Stomach (tissue), 9 donors: ENCODE data around the gene PTPN4. TPM values are rescaled to one million over a fixed set of nuclear protein-coding genes. Genes with fewer than 3 reads are reported as not detected.

ENCODE experiments used
- DNase-seq, 2 donors: peaks; one replicate each; pipeline versions ENCODE4 v3.0.0 to v3.0.0-alpha.2; 2013 to 2019
- H3K27ac ChIP-seq, 5 donors: fragments of 200-600 bp in 4 of 5; sonication (generic) in 4 of 5; one replicate each; pipeline ENCODE4 v1.5.1; 2013 to 2019; ENCODE audit warnings: mild to moderate bottlenecking in 1 of 5, moderate library complexity in 1 of 5
- H3K27me3 ChIP-seq, 3 donors: fragments of 200-600 bp; sonication (generic); one replicate each; pipeline ENCODE4 v1.5.1; 2017 to 2019; ENCODE audit warnings: mixed run types in 1 of 3
- H3K36me3 ChIP-seq, 4 donors: fragments of 200-600 bp; sonication (generic); 1 replicate in 3 of 4; 2 replicates in 1 of 4; pipeline ENCODE4 v1.5.1; 2016 to 2019
- H3K4me1 ChIP-seq, 4 donors: fragments of 200-600 bp; sonication (generic); one replicate each; pipeline ENCODE4 v1.5.1; 2016 to 2019
- H3K4me3 ChIP-seq, 4 donors: fragments of 200-600 bp; sonication (generic) in 3 of 4; one replicate each; pipeline ENCODE4 v1.5.1; 2016 to 2019; ENCODE audit warnings: mild to moderate bottlenecking in 1 of 4
- H3K9me3 ChIP-seq, 4 donors: fragments of 200-600 bp; sonication (generic); one replicate each; pipeline ENCODE4 v1.5.1; 2016 to 2019
- EP300 ChIP-seq: sonication (generic); formaldehyde crosslinking; IDR thresholded peaks from one replicate; pipeline ENCODE4 v1.6.1; 2017; ENCODE audit warnings: antibody characterized with exemption
- POLR2A ChIP-seq, 4 donors: fragments of 450-650 bp; IDR thresholded peaks; one replicate each; pipeline ENCODE4 v1.6.1; 2016; ENCODE audit warnings: antibody characterized with exemption in 4 of 4, control low read depth in 2 of 4, mild to moderate bottlenecking in 1 of 4, moderate library complexity in 1 of 4
- POLR2AphosphoS5 ChIP-seq, 3 donors: sonication (generic); formaldehyde crosslinking; IDR thresholded peaks; one replicate each; pipeline ENCODE4 v1.6.1; 2016; ENCODE audit warnings: antibody characterized with exemption in 3 of 3
- WGBS, 5 donors: extraction: QIAGEN DNeasy Blood & Tissue Kit in 3 of 5; methylation state at CpG; one replicate each; pipeline versions ENCODE4 v1.1.5 to v1.1.7; 2013 to 2018; 5-methylcytosine and 5-hydroxymethylcytosine counted together
- intact Hi-C: fragments of 100-400 bp; cut with DNase I; formaldehyde crosslinking; loops from one replicate; pipeline ENCODE4 v1.15.1; 2023; ENCODE audit warnings: low total_unique reads
- polyA plus RNA-seq, 3 donors: library from polyadenylated mRNA; stranded (reverse); fragments of 200-250 nt; gene quantifications; one replicate each; pipeline ENCODE4 v1.2.3, GENCODE V29; 2013
- total RNA-seq, 5 donors: library from RNA; depleted of rRNA; stranded (reverse); fragments of >200 nt; gene quantifications; one replicate each; pipeline versions ENCODE4 v1.1.0 to v1.2.3, GENCODE V29; 2014 to 2016
- TF ChIP-seq, protein P1 (sequence below), 7 experiments: fragments of 450-650 bp in 4 of 7; fragments of 200-600 bp in 3 of 7; sonication (generic) in 3 of 7; IDR thresholded peaks; one replicate each; pipeline ENCODE4 v1.5.1; 2016 to 2019; ENCODE audit warnings: antibody characterized with exemption in 7 of 7, control low read depth in 2 of 7, mild to moderate bottlenecking in 1 of 7
- donor health status: healthy with polysubstance abuse.
- donor health status: Bipolar disorder and iron deficiency.
- donor health status: healthy.

PTPN4 gene
- total and polyA plus RNA-seq, 8 donors = 2.9 to 450 (median 18.8) TPM

DNA sequence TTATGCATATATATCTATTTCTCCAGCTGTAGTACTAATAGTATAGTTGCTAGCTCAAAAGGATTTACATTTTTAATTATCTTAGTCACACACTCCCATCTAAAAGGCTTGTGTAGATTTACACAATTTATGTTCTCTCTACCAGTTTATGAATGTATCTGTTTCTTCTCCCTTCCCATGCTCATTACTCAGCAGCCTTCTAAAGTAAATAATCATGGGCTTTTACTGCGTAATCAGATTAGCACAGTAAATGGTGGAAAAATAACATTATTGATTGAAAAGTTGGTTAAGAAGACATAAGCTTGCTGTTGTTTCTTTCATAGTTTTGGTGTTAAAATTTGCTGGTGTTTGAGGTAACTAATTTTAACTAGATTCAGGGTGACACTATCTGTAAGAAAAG lies 81.8 kb downstream of the PTPN4 start:
- DNase-seq = no peak
- TF ChIP-seq, protein P1, sequence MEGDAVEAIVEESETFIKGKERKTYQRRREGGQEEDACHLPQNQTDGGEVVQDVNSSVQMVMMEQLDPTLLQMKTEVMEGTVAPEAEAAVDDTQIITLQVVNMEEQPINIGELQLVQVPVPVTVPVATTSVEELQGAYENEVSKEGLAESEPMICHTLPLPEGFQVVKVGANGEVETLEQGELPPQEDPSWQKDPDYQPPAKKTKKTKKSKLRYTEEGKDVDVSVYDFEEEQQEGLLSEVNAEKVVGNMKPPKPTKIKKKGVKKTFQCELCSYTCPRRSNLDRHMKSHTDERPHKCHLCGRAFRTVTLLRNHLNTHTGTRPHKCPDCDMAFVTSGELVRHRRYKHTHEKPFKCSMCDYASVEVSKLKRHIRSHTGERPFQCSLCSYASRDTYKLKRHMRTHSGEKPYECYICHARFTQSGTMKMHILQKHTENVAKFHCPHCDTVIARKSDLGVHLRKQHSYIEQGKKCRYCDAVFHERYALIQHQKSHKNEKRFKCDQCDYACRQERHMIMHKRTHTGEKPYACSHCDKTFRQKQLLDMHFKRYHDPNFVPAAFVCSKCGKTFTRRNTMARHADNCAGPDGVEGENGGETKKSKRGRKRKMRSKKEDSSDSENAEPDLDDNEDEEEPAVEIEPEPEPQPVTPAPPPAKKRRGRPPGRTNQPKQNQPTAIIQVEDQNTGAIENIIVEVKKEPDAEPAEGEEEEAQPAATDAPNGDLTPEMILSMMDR (IDR thresholded peaks at IDR 0.05) = no peak
- no peak for TF ChIP-seq POLR2AphosphoS5 (IDR thresholded peaks at IDR 0.05)
- TF ChIP-seq POLR2A (IDR thresholded peaks at IDR 0.05) = no peak
- TF ChIP-seq EP300 = no peak
- H3K4me3 ChIP-seq = no peak overlapping the region
- intact Hi-C loops = no loop called here
- H3K27me3 ChIP-seq = no peaks in the 10 kb centered on the region
- no peaks in the 10 kb centered on the region for H3K36me3 ChIP-seq
- H3K9me3 ChIP-seq = no peaks in the 10 kb centered on the region
- H3K27ac ChIP-seq = no peak overlapping the region
- H3K4me1 ChIP-seq = peaks cover 0 to 28% (median 15%) of the 10 kb centered on the region in 4 donors
- 30 to 61% (median 39%) methylated on average over 1 of the region's 1 CpG for WGBS, 5 donors

DNA sequence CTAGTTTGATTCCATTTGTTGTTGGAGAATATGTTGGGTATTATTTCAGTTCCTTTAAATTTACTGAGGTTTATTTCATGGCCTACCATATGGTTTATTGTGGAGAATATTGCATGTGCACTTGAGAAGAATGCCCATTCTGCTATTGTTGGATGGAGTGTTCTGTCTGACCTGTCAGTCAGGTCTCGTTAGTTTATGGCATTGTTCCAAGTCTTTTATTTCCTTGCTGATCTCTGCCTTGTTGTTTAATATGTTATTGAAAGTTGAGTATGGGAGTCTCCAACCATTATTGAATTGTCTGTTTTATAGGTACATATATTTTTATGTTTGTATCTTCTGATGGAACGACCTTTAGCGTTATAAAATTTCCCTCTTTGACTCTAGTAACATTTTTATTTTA lies 86.3 kb downstream of the PTPN4 start:
- TF ChIP-seq EP300 = no peak
- no peak for TF ChIP-seq POLR2AphosphoS5 (IDR thresholded peaks at IDR 0.05)
- TF ChIP-seq, protein P1 (IDR thresholded peaks at IDR 0.05) = no peak
- no peak for TF ChIP-seq POLR2A (IDR thresholded peaks at IDR 0.05)
- 82 to 87% (median 84%) methylated on average over 3 of the region's 3 CpGs for WGBS, 5 donors

DNA sequence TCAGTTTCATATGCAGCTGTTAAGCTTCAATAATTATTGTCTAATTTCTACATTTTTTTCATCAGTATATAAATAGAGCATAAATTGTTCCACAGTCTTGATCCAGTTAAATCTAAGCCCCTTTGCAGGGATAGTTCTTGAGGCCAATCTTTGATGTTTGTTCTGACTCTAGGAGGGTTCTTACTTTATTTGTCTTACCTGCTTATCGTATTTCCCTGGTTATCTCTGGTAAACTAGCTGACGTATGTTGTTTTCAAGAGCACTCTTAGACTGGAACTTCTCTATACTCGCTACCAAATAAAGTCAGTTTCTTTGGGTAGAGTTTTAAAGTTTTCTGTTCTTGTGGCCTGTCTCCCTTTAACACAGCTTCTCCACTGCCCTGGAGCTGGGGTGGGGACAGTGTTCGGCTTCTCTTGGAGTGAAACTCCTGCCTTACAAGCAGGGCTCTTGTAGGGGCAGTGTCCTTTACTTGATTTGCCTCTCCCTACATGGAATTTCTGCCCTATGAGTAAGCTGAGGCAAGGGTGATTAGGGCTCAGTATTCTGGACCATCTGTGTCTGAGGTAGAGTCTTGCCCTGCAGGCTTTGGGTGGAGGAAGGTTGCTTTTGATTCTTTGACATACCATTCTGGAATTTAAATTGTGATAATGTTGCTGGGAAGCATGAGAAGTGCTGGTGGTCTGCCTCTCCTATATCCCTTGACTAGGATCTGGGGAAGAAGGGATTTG lies 90.3 kb downstream of the PTPN4 start:
- H3K27me3 ChIP-seq = no peaks in the 10 kb centered on the region
- 68 to 87% (median 79%) methylated on average over 4 of the region's 4 CpGs for WGBS, 5 donors
- intact Hi-C loops = no loop called here
- H3K4me3 ChIP-seq = no peak overlapping the region
- peaks cover 4 to 30% (median 16%) of the 10 kb centered on the region in 4 donors for H3K9me3 ChIP-seq
- DNase-seq = no peak
- H3K36me3 ChIP-seq = no peaks in the 10 kb centered on the region
- H3K27ac ChIP-seq = no peak overlapping the region
- no peaks in the 10 kb centered on the region for H3K4me1 ChIP-seq
- no peak for TF ChIP-seq POLR2AphosphoS5 (IDR thresholded peaks at IDR 0.05)
- TF ChIP-seq POLR2A (IDR thresholded peaks at IDR 0.05) = no peak
- TF ChIP-seq EP300 = no peak
- TF ChIP-seq, protein P1 (IDR thresholded peaks at IDR 0.05) = no peak

More for the DNA sequence above, 86.3 kb downstream of the PTPN4 start:
- Histone ChIP-seq H3K4me3 (no peak overlapping the region), H3K27ac (no peak overlapping the region), H3K4me1 (peaks cover 0 to 10% (median 2%) of the 10 kb centered on the region in 4 donors), H3K27me3 (no peaks in the 10 kb centered on the region), H3K36me3 (no peaks in the 10 kb centered on the region), H3K9me3 (peaks cover 0 to under 1% (median under 1%) of the 10 kb centered on the region in 4 donors)
- intact Hi-C loops = no loop called here
- DNase-seq = no peak

DNA sequence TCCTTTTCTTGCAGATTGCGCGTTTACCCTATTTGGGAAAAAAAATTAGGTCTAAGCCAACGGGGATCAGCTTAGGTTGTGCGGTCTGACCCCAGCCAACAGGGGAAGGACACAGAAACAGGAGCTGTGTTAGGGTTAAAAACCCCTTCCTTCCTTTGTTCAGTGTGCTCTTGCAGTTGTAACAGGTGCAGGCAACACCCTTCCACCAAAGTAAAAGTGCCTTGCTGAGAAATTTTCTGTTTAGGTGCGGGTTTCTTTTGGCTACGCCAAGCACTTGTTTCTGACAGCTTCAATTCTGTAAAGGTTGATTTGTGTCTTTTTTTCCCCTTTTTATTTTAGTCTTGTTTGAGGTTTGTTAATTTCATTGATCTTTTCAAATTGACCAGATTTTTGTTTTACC lies 92.5 kb downstream of the PTPN4 start:
- H3K4me1 ChIP-seq = peaks cover 0 to 5% (median 0%) of the 10 kb centered on the region in 4 donors
- intact Hi-C loops = no loop called here
- no peak overlapping the region for H3K4me3 ChIP-seq
- DNase-seq = no peak
- no peaks in the 10 kb centered on the region for H3K36me3 ChIP-seq
- TF ChIP-seq POLR2AphosphoS5 (IDR thresholded peaks at IDR 0.05) (no peak), EP300 (no peak), POLR2A (IDR thresholded peaks at IDR 0.05) (no peak)
- TF ChIP-seq, protein P1 (IDR thresholded peaks at IDR 0.05) = no peak
- H3K9me3 ChIP-seq = peaks cover 4 to 30% (median 16%) of the 10 kb centered on the region in 4 donors
- H3K27ac ChIP-seq = no peak overlapping the region
- whole genome bisulfite sequencing, 5 donors = 96 to 99% (median 96%) methylated on average over 6 of the region's 6 CpGs
- H3K27me3 ChIP-seq = no peaks in the 10 kb centered on the region
